Lung microvascular endothelial cell (primary cell): ENCODE data around the gene MTCH1. TPM values are rescaled to one million over a fixed set of nuclear protein-coding genes. Genes with fewer than 3 reads are reported as not detected.

Experiments used
- DNase-seq, 2 donors: peaks; one replicate each; pipeline versions ENCODE4 v3.0.0 to v3.0.0-alpha.2; 2010; ENCODE audit warnings: low read depth in 2 of 2
- total RNA-seq: library from RNA; depleted of rRNA; stranded (reverse); fragments of >200 nt; gene quantifications from 2 replicates; pipeline ENCODE4 v1.2.1, GENCODE V29; 2014

Gene MTCH1
- total RNA-seq, 1 donor from 2014 or later, result 183 TPM

DNA sequence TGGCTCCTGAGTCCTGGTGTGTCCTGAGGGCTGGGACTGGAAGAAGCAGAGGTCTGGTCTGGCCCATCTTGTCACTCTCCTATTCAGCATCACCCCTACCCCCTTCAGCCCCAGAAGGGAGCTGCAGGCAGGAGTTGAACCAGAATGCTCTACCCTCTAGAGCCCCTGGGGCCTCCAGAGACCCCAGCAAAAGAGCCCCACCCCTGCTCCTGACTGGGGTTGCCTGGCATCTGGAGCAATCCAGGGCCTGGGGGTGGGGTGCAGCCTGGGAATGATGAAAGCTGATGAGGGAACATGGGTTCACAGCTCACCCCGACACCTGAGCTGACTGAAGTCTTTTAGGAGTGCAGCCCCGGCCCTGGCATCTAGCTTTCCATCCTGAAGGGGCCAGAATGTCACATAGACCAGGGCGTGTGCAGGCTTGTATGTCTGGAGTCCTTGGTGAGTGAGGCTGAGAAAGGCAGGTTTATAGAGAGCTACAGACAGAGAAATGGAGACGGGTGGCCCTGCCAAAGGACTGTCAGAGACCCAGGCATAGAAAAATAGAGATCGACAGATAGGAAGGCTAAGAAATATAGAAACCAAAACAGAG lies 31.7 kb upstream of the MTCH1 start:
- DNase-seq, result no peak

DNA sequence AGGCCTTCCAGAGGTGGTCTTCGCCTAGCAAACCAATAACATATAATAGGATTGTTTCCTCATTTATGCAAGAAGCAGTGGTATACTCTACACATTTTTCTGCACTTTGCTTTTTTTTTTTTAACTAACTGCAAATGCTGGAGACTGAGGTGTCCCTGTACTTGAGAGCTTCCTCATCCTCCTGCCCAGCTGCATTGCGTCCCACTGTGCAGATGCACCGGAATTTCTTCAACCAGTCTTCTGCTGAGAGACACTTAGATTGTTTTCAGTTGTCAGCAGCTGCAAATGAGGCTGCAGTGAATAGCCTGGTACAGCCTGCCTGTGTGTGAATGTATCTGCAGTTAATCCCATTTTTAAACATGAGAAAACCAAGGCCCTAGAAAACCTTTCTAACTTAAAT lies 31.0 kb upstream of the MTCH1 start:
- DNase-seq, result no peak

- DNase-seq, result no peak
Observed at GRCh38 chr6:37015532-37015931, 29.5 kb upstream of the MTCH1 start.

- DNase-seq, result no peak
Observed at GRCh38 chr6:37014667-37015066, 28.7 kb upstream of the MTCH1 start.

DNA sequence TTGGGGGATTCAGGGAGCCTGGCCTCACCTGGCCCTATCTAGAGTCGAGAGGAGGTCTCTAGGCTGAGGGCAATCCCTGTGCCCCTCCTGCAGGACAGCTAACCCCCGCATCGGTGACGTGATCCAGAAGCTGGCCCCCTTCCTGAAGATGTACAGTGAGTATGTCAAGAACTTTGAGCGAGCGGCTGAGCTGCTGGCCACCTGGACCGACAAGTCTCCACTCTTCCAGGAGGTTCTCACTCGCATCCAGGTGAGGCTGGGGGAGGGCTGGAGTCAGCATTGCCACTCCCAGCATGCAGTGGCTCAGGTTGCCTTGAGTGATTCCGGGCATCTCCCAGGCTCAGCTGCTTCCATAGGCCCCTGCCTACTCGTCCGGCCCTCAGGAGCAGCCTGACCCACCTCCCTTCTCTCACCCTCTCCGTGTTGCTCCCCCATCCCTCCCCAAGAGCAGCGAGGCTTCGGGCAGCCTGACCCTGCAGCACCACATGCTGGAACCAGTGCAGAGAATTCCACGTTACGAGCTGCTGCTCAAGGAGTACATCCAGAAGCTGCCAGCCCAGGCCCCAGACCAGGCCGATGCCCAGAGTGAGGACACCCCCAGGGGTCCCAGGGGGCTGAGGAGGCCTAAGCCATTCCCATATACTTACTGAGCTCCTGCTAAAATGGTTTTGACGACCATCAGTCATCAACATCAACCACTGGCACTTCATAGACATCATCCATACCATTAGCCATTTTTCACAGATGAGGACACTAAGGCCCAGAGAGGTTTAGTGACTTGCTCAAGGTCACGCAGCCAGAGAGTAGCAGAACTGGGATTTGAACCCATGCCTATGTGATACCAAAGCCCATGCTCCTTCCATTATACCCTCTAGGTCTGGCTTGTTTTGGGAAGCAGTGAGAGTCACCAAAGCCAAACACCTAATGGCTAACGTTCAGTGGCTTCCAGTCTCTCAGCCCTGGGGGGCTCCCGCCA lies 27.8 kb upstream of the MTCH1 start:
- DNase-seq, result no peak

DNA sequence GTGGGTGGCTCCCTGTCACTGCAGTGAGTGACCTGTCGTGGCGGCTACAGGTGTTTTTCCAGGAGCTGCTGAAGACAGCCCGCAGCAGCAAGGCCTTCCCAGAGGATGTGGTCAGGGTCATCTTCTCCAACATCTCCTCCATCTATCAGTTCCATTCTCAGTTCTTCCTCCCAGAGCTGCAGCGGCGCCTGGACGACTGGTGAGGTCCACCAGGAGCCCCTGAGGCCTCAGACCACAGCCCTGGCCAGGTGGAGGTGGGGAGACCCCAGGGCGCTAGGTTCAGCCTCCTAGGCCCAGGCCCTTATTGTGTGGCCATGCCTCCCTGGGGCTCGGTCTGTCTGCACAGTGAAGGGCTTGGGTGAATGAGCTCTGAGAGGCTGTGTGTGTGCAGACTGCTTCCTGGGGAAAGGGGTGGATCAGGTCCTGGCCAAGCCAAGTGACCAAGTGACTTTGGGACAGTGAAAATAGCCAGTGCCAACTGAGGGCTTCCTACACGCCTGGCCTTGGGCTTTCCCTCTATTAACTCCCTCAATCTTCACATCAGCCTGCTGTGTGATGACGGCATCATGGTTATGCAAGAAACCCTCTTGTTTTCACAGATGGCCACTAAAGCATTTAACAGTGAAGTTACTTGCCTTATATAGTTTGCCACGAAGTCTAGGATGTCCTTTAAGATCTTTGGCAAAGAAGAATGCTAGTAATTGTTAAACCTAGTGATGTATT lies 25.8 kb upstream of the MTCH1 start:
- DNase-seq, result peak in 1 of 2 donors; percentile 28

DNA sequence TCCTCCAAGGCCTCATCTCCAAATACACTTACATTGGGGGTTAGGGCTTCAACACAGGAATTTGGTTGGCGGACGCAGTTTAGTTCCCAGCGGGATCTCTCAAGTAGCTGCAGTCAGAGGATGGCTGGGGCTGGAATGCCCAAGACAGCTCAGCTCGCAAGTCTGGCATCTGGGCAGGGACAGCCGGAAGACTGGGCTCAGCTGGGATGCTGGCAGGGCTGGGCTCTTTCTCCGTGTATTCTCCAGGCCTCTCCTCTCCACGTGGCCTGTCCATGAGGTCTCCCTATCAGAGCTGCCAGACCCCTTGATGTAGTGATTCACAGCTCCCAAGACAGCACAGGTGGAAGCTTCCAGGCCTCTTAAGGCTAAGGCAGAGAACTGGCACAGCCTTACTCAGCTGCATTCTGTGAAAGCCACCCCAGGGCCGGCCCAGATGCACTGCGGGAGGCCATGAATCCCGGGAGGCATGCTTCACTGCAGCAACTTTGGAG lies 24.5 kb upstream of the MTCH1 start:
- DNase-seq, result no peak

DNA sequence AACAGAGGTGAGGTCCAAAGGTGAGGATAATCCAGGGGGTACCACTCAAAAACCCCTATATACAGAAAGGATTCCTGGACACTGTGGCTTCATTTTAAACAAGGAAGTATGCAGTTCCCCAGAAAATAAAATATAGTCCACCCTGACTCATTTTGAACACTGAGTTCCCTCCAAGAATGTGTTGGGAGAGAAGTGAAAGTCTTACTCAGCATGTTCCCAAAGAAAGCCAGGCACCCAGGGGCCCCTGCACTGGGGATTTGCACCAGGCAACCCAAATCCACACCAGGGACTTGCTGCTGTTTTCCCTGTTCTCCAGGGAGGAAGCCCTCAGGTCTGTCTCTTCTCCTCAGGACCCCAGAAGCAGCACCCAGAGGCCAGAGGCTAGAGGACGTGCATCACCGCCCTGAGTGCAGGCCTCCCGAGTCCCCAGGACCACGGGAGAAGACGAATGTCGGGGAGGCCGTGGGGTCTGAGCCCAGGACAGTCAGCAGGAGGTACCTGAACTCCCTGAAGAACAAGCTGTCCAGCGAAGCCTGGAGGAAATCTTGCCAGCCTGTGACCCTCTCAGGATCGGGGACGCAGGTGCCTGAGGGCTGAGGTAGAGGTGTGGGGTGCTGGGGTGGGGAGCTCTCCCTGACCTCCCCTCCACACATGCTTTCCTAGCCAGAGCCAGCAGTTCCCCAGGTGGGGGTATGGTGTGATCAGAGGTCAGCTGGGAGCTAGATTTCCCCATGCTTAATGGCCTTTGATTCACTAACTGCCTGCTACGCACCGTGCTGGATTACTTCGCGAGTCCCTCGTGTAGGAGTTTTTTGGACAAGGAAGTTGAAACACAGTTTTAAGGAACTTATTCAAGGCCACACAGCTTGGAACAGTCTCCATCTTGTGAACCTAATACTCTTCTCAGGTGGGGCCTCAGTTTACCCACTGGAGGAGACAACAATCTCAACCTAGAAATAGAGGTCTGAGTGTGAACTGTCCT lies 22.8 kb upstream of the MTCH1 start:
- no peak for DNase-seq

GRCh38 chr6:37007340-37008043 lies 21.5 kb upstream of the MTCH1 start:
- no peak for DNase-seq

- DNase-seq, result no peak
Observed at GRCh38 chr6:37006793-37007339, 20.9 kb upstream of the MTCH1 start.

DNA sequence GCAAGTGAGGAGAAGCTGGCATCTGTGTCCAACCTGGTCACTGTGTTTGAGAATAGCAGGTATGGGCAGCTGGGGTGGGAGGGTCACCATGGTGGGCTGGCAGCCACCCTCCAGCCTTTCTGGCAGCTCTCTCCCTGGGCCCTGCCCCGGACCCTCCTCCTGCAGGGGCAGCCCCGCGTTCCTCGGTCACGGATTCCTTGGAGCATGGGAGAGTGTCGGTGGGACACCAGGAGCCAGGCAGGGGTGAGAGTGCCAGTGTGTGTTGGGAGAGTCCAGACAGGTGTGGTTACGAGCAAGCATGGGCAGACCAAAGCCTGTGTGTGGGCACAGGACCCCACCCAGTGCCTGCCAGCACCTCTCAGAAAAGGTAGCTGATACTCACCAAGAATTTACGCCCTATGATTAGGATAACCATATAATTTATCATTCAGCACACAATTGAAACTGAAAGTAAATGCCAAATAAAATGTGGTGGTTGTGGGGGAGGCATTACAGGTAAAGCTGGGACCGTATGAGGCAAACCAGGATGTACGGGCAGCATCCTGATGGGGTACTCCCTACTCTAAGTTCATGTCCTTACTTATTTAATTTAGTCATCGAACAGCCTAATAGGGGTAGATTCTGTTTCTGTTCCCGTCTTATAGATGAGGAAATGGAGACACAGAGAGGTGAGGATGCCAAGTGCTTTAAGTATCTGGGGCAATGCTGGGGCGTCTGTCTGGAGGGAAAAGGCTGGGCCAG lies 20.0 kb upstream of the MTCH1 start:
- no peak for DNase-seq

DNA sequence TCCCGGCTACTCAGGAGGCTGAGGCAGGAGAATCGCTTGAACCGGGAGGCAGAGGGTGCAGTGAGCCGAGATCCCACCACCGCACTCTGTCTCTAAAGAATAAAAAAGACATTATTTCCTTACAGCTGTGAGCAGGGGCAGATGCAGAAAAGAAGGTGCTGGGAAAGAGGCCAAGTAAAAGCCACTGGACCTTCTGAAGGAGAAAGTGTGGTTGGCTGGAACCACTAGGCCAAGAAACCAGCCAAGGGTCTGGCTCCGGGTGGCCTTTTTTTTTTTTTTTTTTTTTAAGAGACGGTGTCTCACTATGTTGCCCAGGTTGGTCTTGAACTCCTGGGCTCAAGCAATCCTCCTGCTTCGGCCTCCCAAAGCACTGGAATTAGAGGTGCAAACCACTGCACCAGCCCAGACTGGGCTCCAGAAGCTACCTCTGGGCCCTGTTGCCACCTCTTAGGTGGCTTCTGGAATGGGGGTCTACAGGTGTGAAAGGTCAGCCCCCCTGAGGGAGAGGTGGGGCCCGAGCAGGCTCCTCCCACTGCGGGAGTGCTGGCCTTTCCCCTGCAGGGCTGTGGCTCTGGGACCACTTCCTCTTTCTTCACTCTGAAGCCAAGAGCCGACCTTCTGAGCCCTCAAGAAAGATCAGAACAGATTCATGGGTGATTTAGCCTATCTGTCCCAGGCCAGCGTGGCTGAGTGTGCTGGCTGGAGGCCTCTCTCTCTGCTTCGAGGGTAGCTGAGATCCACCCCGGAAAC lies 19.2 kb upstream of the MTCH1 start, which contains the start of gene FGD2:
Gene FGD2 (plus strand): TSS at position 595 of the 750 bp plus-strand sequence. CDS start 163 bp downstream, outside the sequence.
- no peak for DNase-seq

DNA sequence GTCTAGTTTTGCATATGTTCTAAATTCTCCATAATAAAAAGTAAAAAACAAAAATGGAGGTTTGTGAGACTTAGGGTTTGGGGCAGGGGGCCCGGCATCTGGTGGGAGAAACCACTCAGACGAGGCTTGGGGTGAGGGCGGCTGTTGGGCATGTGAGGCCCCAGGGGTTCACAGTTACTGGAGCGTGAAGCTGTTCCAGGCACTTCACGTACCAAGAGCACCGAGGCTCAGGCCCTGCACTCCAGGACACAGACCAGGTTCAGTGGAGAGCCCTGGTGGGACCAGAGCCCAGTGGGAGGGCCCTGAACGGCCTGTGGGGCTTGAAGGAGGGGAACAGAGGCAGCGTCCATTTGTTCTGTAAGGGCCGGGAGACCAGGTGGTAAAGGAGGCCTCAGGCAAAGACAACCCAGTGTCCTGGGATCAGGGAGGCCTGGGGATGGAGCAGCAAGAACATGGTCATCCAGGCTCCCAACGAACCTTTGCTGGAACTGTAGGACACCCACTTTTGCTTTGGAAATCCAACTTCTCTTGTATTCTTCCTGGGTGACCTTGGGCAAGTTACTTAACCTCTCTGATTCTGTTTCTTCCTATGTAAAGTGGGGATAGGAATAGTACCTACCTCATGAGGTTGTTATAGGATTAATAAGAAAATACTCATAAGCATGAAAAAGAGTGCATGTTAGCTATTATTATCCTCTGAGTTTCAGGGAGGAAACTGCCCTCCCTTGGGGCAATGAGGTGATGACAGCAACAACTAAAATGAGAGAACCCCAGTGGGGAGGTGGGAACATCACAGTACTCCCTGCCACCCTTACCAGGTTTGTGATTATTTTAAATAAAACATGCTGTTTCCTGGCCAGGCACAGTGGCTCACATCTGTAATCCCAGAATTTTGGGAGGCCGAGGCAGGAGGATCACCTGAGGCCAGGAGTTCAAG lies 18.3 kb upstream of the MTCH1 start:
- DNase-seq, result no peak

DNA sequence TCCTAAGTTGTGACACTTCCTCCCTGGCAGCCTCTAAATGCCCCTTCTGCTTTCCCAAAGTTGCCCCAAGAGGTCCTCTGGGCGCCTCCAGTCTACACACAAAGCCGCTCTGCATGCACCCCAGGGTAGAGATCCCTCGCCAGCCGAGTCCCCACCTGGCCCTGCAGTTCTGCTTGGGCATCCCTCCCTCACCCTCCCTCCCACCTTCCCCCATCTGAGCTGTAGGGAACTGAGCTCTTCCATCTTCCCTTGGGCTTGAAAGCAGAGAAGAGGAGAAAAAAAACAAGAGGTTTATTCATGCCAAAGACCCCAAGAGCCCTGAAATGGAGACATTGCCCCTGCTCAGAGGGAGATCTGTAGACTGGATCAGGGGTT lies 13.7 kb upstream of the MTCH1 start:
- DNase-seq, result no peak

DNA sequence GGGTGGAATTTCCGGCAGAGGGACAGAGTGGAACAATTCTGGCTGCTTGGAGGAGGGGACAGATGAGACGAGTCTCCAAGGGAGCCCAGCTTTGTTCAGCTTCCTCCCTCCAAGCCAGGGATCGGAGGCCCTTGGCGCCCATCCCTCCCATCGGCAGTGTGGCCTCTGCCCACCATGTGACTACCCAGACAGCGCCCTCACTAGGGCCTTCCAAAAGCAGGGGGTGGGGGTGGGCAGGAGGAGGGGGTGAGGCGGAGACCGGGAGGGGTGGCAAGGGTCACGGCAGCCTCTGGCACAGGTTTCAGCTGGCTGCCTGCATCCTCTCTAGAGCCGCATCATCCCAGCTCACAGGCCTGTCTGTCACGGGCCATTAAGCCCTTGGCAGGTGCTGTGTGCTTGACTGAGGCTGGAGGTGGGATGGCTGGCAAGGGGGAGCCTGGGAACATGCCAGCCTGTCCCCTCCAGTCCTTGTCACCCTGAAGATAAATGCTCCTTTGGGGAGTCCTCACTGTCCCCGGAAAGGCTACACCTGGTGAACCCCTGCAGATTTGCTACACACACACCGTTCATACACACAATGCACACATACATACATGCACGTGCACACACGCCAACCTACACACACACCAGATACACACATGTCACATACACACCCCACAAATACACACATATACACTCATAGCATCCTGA lies 13.2 kb upstream of the MTCH1 start:
- no peak for DNase-seq

DNA sequence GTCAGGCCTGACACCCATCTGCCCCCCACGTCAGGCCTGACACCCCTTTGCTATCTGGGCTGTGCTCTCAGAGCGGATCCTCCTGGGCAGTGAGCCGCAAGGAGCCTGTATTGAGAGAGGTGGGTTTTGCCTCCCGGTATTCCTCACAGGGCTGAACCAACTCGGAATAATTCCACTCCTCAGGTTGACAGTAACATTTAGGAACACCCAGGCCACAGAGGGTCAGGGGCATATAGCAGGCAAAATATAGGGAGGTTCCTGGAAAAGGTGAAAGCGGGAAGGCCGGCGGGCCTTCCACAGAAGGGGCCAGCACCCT lies 12.7 kb upstream of the MTCH1 start:
- DNase-seq, result no peak
